GM08714 (cell line): ENCODE data around the gene QSER1.
"Not testable (repeated sequence)": the region's sequence is repeated elsewhere in the genome, so short reads cannot be mapped to it uniquely, and the experiment has no call there.

Source experiments
- H3K4me3 ChIP-seq: fragments of 200-500 bp; sonication (Bioruptor generic); 2 replicates; pipeline ENCODE4 v1.5.1; 2014; ENCODE audit warnings: mild to moderate bottlenecking, low read length, inconsistent platforms
- ZNF274 ChIP-seq: IDR thresholded peaks from 2 replicates; pipeline ENCODE4 v1.6.1; 2012; ENCODE audit warnings: mild to moderate bottlenecking, low read depth, low read length

Gene QSER1

GRCh38 chr11:32884023-32884422 is 8.6 kb upstream of the QSER1 start:
- no peak overlapping the region for H3K4me3 ChIP-seq
- no peak for TF ChIP-seq ZNF274

GRCh38 chr11:32884770-32885384 is 7.7 kb upstream of the QSER1 start:
- H3K4me3 ChIP-seq: no peak overlapping the region
- TF ChIP-seq ZNF274: no peak

- no peak for TF ChIP-seq ZNF274
- H3K4me3 ChIP-seq: no peak overlapping the region
These were observed 7.1 kb upstream of the QSER1 start for GRCh38 chr11:32885556-32885955.

- no peak overlapping the region for H3K4me3 ChIP-seq
- TF ChIP-seq ZNF274: no peak
These were observed 6.4 kb upstream of the QSER1 start for GRCh38 chr11:32886180-32886579.

- not testable (repeated sequence) for H3K4me3 ChIP-seq
These were observed 4.8 kb upstream of the QSER1 start for GRCh38 chr11:32887707-32888383.

GRCh38 chr11:32888384-32888710 is 4.3 kb upstream of the QSER1 start:
- H3K4me3 ChIP-seq: not testable (repeated sequence)

GRCh38 chr11:32888805-32889204 is 3.8 kb upstream of the QSER1 start:
- no peak overlapping the region for H3K4me3 ChIP-seq
- TF ChIP-seq ZNF274: no peak

GRCh38 chr11:32890843-32891656 is 1.6 kb upstream of the QSER1 start:
- TF ChIP-seq ZNF274: no peak
- H3K4me3 ChIP-seq: peak overlapping the region; percentile 23; the same call in 1 of the 2 replicates

GRCh38 chr11:32891657-32892354 is 805 bp upstream of the QSER1 start:
- peak overlapping the region; percentile 74 for H3K4me3 ChIP-seq
- TF ChIP-seq ZNF274: no peak

GRCh38 chr11:32893093-32893342 is 407 bp downstream of the QSER1 start:
- TF ChIP-seq ZNF274: no peak
- H3K4me3 ChIP-seq: peak overlapping the region; percentile 88

GRCh38 chr11:32893343-32894148 is 935 bp downstream of the QSER1 start:
- TF ChIP-seq ZNF274: no peak
- peak overlapping the region; percentile 88 for H3K4me3 ChIP-seq

GRCh38 chr11:32894149-32894827 is 1.7 kb downstream of the QSER1 start:
- peak overlapping the region; percentile 88 for H3K4me3 ChIP-seq
- TF ChIP-seq ZNF274: no peak

GRCh38 chr11:32894921-32895320 is 2.3 kb downstream of the QSER1 start:
- H3K4me3 ChIP-seq: peak overlapping the region; percentile 88
- no peak for TF ChIP-seq ZNF274

- H3K4me3 ChIP-seq: no peak overlapping the region
- no peak for TF ChIP-seq ZNF274
These were observed 2.9 kb downstream of the QSER1 start for GRCh38 chr11:32895471-32895870.
